WTC11 (cell line): ENCODE results near the gene SKAP2.

Experiments used
- AFF4 ChIP-seq: sonication (generic); formaldehyde crosslinking; IDR thresholded peaks from 2 replicates; pipeline ENCODE4 v1.8.1; 2023; ENCODE audit warnings: mild to moderate bottlenecking, missing genetic modification reagents, borderline replicate concordance
- ATF1 ChIP-seq: sonication (generic); formaldehyde crosslinking; IDR thresholded peaks from 2 replicates; pipeline ENCODE4 v1.8.1; 2023; ENCODE audit warnings: mild to moderate bottlenecking, moderate library complexity, missing genetic modification reagents
- CTCF ChIP-seq: fragments of 200-600 bp; IDR thresholded peaks from 2 replicates; pipeline ENCODE4 v1.8.0; 2022; ENCODE audit warnings: antibody characterized with exemption
- FOXP4 ChIP-seq: sonication (generic); formaldehyde crosslinking; IDR thresholded peaks from 2 replicates; pipeline ENCODE4 v1.8.0; 2022; ENCODE audit warnings: mild to moderate bottlenecking, missing genetic modification reagents
- MAX ChIP-seq: sonication (generic); formaldehyde crosslinking; IDR thresholded peaks from 2 replicates; pipeline ENCODE4 v1.8.0; 2022; ENCODE audit warnings: mild to moderate bottlenecking, missing genetic modification reagents
- NFE2L1 ChIP-seq: sonication (generic); formaldehyde crosslinking; IDR thresholded peaks from 2 replicates; pipeline ENCODE4 v1.8.1; 2023; ENCODE audit warnings: missing genetic modification reagents
- NR3C1 ChIP-seq: sonication (generic); formaldehyde crosslinking; conservative IDR thresholded peaks from 2 replicates; pipeline ENCODE4 v1.8.1; 2023; ENCODE audit warnings: low read depth, mild to moderate bottlenecking, missing genetic modification reagents
- RELA ChIP-seq: sonication (generic); formaldehyde crosslinking; IDR thresholded peaks from 2 replicates; pipeline ENCODE4 v1.8.1; 2022; ENCODE audit warnings: missing genetic modification reagents, mild to moderate bottlenecking, borderline replicate concordance
- SMAD4 ChIP-seq: sonication (generic); formaldehyde crosslinking; IDR thresholded peaks from 2 replicates; pipeline ENCODE4 v1.8.0; 2022; ENCODE audit warnings: mild to moderate bottlenecking, missing genetic modification reagents
- TCF7 ChIP-seq: sonication (generic); formaldehyde crosslinking; IDR thresholded peaks from 2 replicates; pipeline ENCODE4 v1.8.0; 2022; ENCODE audit warnings: mild to moderate bottlenecking, low read depth, missing genetic modification reagents, moderate library complexity
- TEAD4 ChIP-seq: sonication (generic); formaldehyde crosslinking; IDR thresholded peaks from 2 replicates; pipeline ENCODE4 v1.8.0; 2022; ENCODE audit warnings: mild to moderate bottlenecking, missing genetic modification reagents

- no peak for TF ChIP-seq NFE2L1 (CRISPR knock-in tag)
- no peak for TF ChIP-seq CTCF
- TF ChIP-seq ATF1 (CRISPR knock-in tag), result no peak
- TF ChIP-seq TCF7 (CRISPR knock-in tag), result no peak
- no peak for TF ChIP-seq FOXP4
- TF ChIP-seq RELA (CRISPR knock-in tag), result no peak
- TF ChIP-seq SMAD4 (CRISPR knock-in tag), result no peak
- no peak for TF ChIP-seq MAX (CRISPR knock-in tag)
- TF ChIP-seq NR3C1, result no peak
- TF ChIP-seq AFF4 (CRISPR knock-in tag), result no peak
- TF ChIP-seq TEAD4 (CRISPR knock-in tag), result no peak
Observed at GRCh38 chr7:26626687-26627086, 237.7 kb downstream of the SKAP2 start.
